Measurements from ENCODE around the gene TDRD7.

DNA sequence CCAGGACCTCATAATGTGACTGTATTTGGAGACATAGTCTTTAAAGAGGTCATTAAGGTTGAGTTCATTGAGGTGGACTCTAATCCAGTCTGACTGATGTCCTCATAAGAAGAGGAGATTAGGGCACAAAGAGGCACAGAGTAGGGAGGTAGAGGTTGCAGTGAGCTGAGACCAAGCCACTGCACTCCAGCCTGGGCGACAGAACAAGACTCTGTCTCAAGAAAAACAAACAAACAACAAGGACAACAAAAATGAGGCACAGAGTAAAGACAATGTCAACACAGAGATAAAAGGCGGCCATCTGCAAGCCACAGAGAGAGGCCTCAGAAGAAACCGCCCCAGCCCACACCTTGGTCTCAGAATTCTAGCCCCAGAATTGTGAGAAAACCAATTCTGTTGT lies 17.0 kb upstream of the TDRD7 start:
- TF ChIP-seq CTCF (IDR thresholded peaks at IDR 0.05) (no peak), POLR2A (IDR thresholded peaks at IDR 0.05) (no peak)
